ENCODE measurements around the gene TRAK1.

GRCh38 chr3:42224178-42224577, 133.0 kb downstream of the TRAK1 start:
- TF ChIP-seq POLR2AphosphoS5 (IDR thresholded peaks at IDR 0.05) (no peak), CTCF (IDR thresholded peaks at IDR 0.05 in 8 of 11, conservative IDR thresholded peaks at IDR 0.05 in 3 of 11) (no peak), POLR2A (IDR thresholded peaks at IDR 0.05) (no peak)
